Stomach (tissue), 4 donors: ENCODE results near the gene SKOR1.

Experiments
- POLR2A ChIP-seq, 4 donors: fragments of 450-650 bp; IDR thresholded peaks; one replicate each; pipeline ENCODE4 v1.6.1; 2016; ENCODE audit warnings: antibody characterized with exemption in 4 of 4, control low read depth in 2 of 4, mild to moderate bottlenecking in 1 of 4, moderate library complexity in 1 of 4
- POLR2AphosphoS5 ChIP-seq, 3 donors: sonication (generic); formaldehyde crosslinking; IDR thresholded peaks; one replicate each; pipeline ENCODE4 v1.6.1; 2016; ENCODE audit warnings: antibody characterized with exemption in 3 of 3
- TF ChIP-seq, protein P1 (sequence below), 7 experiments: fragments of 450-650 bp in 4 of 7; fragments of 200-600 bp in 3 of 7; sonication (generic) in 3 of 7; IDR thresholded peaks; one replicate each; pipeline ENCODE4 v1.5.1; 2016 to 2019; ENCODE audit warnings: antibody characterized with exemption in 7 of 7, control low read depth in 2 of 7, mild to moderate bottlenecking in 1 of 7

DNA sequence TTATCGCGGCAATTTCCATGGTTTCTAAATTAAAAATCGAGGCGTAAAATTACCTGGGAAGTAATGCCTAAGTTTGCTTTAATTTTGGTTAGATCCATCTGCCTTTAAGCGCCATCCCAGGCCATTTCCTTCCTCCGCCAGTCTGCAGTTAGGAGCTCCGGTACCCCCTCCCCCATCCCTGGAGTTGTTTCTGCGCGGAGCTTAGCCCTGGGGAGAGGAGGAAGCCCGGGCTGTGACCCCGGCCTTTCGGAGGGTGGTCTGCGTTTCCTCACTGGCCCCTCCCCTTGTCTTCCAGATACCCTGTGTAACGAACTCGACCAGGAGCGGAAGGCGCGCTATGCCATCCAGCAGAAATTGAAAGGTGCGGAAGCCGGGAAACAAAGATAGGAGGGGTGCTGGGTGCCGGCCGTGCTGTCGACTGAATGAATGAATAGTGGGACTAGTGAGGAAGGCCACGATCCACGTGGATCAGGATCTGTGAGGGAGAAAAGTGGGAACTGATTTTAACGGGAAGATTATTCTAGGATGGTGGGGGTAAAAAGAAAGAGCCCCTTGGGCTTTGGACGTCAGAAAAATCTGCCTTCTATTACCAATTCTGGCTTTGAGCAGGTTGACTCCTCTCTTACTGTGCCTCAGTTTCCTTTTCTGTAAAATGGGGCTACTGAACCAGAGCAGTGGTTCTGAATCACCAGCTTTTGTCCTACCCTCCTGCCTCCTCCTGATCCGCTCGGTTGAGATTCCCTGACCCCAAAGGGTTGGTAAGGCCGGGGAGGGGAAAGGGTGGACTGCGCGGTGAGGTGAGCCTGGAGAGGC is 7.8 kb downstream of the SKOR1 start:
- TF ChIP-seq, protein P1, sequence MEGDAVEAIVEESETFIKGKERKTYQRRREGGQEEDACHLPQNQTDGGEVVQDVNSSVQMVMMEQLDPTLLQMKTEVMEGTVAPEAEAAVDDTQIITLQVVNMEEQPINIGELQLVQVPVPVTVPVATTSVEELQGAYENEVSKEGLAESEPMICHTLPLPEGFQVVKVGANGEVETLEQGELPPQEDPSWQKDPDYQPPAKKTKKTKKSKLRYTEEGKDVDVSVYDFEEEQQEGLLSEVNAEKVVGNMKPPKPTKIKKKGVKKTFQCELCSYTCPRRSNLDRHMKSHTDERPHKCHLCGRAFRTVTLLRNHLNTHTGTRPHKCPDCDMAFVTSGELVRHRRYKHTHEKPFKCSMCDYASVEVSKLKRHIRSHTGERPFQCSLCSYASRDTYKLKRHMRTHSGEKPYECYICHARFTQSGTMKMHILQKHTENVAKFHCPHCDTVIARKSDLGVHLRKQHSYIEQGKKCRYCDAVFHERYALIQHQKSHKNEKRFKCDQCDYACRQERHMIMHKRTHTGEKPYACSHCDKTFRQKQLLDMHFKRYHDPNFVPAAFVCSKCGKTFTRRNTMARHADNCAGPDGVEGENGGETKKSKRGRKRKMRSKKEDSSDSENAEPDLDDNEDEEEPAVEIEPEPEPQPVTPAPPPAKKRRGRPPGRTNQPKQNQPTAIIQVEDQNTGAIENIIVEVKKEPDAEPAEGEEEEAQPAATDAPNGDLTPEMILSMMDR (IDR thresholded peaks at IDR 0.05) = no peak
- no peak for TF ChIP-seq POLR2AphosphoS5 (IDR thresholded peaks at IDR 0.05)
- no peak for TF ChIP-seq POLR2A (IDR thresholded peaks at IDR 0.05)
